Left lung (tissue), 10 donors: Measurements from ENCODE around the gene TMEM229A. TPM values are rescaled to one million over a fixed set of nuclear protein-coding genes. Genes with fewer than 3 reads are reported as not detected.

Source experiments
- ATAC-seq: fragments of 200-7000 bp; cut with Tn5 transposase; one replicate; pipeline ENCODE4 v1.9.1; 2020; ENCODE audit warnings: moderate library complexity
- DNase-seq, 4 donors: peaks; one replicate each; pipeline ENCODE4 v3.0.0-alpha.2; 2013 to 2020
- H3K27ac ChIP-seq, 2 donors: fragments of 200-600 bp; sonication (generic) in 1 of 2; one replicate each; pipeline versions ENCODE4 v1.5.0 to v1.8.0; 2020 to 2021
- H3K27me3 ChIP-seq, 2 donors: fragments of 200-600 bp; sonication (generic) in 1 of 2; one replicate each; pipeline versions ENCODE4 v1.5.0 to v1.8.0; 2020 to 2021
- H3K36me3 ChIP-seq, 2 donors: fragments of 200-600 bp; sonication (generic) in 1 of 2; one replicate each; pipeline versions ENCODE4 v1.5.0 to v1.8.0; 2020 to 2021
- H3K4me1 ChIP-seq, 2 donors: fragments of 200-600 bp; one replicate each; pipeline ENCODE4 v1.8.0; 2021
- H3K4me3 ChIP-seq, 2 donors: fragments of 200-600 bp; sonication (generic) in 1 of 2; one replicate each; pipeline versions ENCODE4 v1.5.0 to v1.8.0; 2020 to 2021; ENCODE audit warnings: mild to moderate bottlenecking in 1 of 2
- H3K9me3 ChIP-seq, 2 donors: fragments of 200-600 bp; sonication (generic) in 1 of 2; one replicate each; pipeline versions ENCODE4 v1.5.0 to v1.8.0; 2020 to 2021
- intact Hi-C, 2 donors: fragments of 100-400 bp; cut with DNase I; formaldehyde crosslinking; loops; one replicate each; pipeline versions ENCODE4 v1.11.2 to v1.14.2; 2022
- polyA plus RNA-seq, 6 donors: library from polyadenylated mRNA; unstranded; fragments of 120-200 nt; gene quantifications; one replicate each; pipeline ENCODE4 v1.2.1, GENCODE V29; 2013; ENCODE audit not compliant: insufficient read length in 6 of 6
- total RNA-seq, 2 donors: library from RNA; stranded (reverse); fragmentation: NEBNext Ultra II Directional; extraction: Animal tissue kit (Norgen Biotek cat#: 25700); gene quantifications; one replicate each; pipeline ENCODE4 v1.2.1, GENCODE V29; 2021
- TF ChIP-seq, protein P1 (sequence below), 2 donors: fragments of 200-600 bp; sonication (generic) in 1 of 2; IDR thresholded peaks; one replicate each; pipeline versions ENCODE4 v1.5.0 to v1.8.0; 2021; ENCODE audit warnings: antibody characterized with exemption in 2 of 2
- donor health status: DM: no; HTN: yes; CAD: no.
- donor health status: DM: no; HTN: no; CAD: no.

Gene TMEM229A
- total and polyA plus RNA-seq, 8 donors = 0.13 to 1.6 (median 1.1) TPM

DNA sequence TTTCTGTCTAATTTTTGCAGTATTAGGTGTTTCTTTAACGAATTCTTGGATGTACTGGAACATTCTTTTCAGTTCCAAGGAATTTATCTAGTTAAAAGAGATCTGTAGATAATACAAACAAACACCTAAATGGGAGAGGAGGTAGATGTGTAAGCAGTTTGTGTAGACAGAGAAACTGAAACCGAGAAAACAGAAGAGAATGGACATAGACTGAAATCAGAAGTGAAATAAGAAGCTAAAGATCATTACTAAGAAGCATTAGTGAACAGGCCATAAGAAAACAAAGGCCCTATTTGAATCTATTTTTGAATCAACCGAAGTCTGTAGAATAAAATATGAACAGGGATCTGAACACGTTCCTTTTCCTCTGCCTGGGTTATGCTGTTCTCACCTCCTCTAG, 26.5 kb upstream of the TMEM229A start:
- Histone ChIP-seq H3K4me1 (no peaks in the 10 kb centered on the region), H3K36me3 (no peaks in the 10 kb centered on the region), H3K9me3 (no peaks in the 10 kb centered on the region), H3K27me3 (no peaks in the 10 kb centered on the region), H3K27ac (no peak overlapping the region), H3K4me3 (no peak overlapping the region)
- TF ChIP-seq, protein P1, sequence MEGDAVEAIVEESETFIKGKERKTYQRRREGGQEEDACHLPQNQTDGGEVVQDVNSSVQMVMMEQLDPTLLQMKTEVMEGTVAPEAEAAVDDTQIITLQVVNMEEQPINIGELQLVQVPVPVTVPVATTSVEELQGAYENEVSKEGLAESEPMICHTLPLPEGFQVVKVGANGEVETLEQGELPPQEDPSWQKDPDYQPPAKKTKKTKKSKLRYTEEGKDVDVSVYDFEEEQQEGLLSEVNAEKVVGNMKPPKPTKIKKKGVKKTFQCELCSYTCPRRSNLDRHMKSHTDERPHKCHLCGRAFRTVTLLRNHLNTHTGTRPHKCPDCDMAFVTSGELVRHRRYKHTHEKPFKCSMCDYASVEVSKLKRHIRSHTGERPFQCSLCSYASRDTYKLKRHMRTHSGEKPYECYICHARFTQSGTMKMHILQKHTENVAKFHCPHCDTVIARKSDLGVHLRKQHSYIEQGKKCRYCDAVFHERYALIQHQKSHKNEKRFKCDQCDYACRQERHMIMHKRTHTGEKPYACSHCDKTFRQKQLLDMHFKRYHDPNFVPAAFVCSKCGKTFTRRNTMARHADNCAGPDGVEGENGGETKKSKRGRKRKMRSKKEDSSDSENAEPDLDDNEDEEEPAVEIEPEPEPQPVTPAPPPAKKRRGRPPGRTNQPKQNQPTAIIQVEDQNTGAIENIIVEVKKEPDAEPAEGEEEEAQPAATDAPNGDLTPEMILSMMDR (IDR thresholded peaks at IDR 0.05) = no peak
- intact Hi-C loops = no loop called here
- ATAC-seq = no peak
- no peak for DNase-seq

DNA sequence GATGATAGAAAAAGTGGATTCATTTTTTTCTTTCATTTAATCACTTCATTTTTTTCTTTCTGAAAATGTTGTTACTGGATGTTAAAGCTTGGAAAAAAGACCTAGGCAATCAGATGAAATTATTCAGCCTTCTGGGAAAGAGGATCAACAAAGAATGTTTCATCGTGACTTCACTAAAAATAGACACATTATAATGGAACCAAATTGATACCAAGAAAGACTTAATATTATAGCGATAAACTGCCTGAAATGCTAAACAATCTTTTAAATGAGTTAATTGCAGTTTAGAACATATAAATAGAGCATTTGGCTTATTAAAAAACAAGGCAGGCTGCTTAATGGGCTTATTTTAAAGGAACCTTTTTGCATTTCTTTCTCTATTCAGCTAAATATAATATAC, 25.6 kb upstream of the TMEM229A start:
- TF ChIP-seq, protein P1 (IDR thresholded peaks at IDR 0.05) = no peak
- Histone ChIP-seq H3K36me3 (no peaks in the 10 kb centered on the region), H3K4me3 (no peak overlapping the region), H3K27ac (no peak overlapping the region), H3K27me3 (no peaks in the 10 kb centered on the region), H3K4me1 (no peaks in the 10 kb centered on the region), H3K9me3 (no peaks in the 10 kb centered on the region)
- DNase-seq = no peak
- no peak for ATAC-seq
- intact Hi-C loops = no loop called here

DNA sequence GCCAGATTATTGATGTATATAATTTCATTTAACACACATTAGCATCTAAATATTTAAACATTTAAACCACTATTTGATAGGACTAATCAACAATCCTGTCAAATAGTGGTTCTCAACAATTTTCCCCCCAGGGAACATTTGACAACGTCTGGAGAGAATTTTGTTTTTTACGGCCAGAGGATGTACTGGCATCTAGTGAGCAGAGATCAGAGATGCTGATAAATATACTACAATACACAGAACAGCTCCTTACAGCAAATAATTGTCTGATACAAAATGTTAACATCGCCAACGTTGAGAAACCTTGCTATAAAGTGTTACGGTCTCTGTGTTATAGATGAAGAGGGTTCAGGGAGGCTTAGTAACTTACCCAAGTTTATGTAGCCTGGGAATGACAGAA, 25.0 kb upstream of the TMEM229A start:
- no peaks in the 10 kb centered on the region for H3K4me1 ChIP-seq
- ATAC-seq (no peak), DNase-seq (no peak)
- no peaks in the 10 kb centered on the region for H3K36me3 ChIP-seq
- TF ChIP-seq, protein P1 (IDR thresholded peaks at IDR 0.05) = no peak
- H3K9me3 ChIP-seq = no peaks in the 10 kb centered on the region
- no peak overlapping the region for H3K4me3 ChIP-seq
- no peaks in the 10 kb centered on the region for H3K27me3 ChIP-seq
- intact Hi-C loops = no loop called here
- no peak overlapping the region for H3K27ac ChIP-seq

DNA sequence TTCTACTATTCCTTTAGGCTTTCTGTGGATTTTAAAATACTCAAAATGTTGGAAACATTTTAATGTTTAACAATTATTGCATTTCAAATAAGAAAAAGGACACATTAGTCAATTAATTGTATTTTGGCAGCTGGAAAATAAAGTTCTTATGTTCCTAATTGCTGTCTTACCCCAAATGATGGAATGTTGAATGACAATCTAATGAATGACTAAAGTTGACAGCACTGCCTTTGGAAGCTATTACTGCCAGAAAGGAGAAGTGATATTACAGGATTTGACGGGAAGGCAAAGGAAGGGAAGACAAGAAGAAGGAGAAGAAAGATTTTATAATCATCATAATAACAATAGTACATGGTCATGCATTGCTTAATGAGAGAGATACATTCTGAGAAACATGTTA, 23.4 kb upstream of the TMEM229A start:
- no peak for ATAC-seq
- Histone ChIP-seq H3K4me1 (no peaks in the 10 kb centered on the region), H3K36me3 (no peaks in the 10 kb centered on the region)

DNA sequence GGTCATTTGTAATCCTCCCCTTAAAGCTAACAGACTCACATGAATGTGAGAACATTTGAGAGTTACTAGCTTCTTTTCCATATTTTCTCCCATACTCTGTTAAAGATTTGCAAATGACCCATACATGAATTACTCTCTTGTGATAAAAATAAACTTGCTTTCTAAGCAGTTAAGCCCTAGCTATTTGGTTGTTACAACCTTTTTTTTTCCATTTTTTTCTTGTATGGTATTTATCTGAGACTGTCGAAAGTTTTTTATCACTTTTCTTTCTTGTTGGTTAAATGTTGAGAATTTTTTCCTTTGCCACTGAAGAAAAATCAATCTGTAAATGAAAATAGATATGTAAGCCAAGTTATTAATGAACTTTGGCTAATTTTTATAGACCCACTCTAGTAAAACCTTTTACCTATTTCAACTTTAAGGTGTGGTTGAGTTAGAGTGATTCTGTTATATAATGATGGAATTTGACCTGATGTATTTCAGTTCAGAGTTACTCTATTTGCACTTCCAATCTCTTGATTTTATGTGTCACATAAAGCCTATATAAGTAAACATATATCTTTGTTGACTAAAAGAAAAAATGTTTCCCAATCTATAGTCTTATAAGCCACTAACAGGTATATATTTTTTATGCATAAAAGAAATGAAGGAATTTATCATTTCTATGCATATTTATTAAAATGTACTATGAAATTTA, 19.0 kb upstream of the TMEM229A start:
- intact Hi-C loops = no loop called here
- TF ChIP-seq, protein P1 (IDR thresholded peaks at IDR 0.05) = no peak
- no peaks in the 10 kb centered on the region for H3K4me1 ChIP-seq
- no peaks in the 10 kb centered on the region for H3K9me3 ChIP-seq
- ATAC-seq (no peak), DNase-seq (no peak)
- no peaks in the 10 kb centered on the region for H3K27me3 ChIP-seq
- no peak overlapping the region for H3K27ac ChIP-seq
- no peak overlapping the region for H3K4me3 ChIP-seq
- no peaks in the 10 kb centered on the region for H3K36me3 ChIP-seq

More for the DNA sequence above, 23.4 kb upstream of the TMEM229A start:
- Histone ChIP-seq H3K4me3 (no peak overlapping the region), H3K27ac (no peak overlapping the region), H3K9me3 (no peaks in the 10 kb centered on the region), H3K27me3 (no peaks in the 10 kb centered on the region)
- TF ChIP-seq, protein P1 (IDR thresholded peaks at IDR 0.05) = no peak
- intact Hi-C loops = no loop called here
- DNase-seq = no peak
